T-helper 9 cell (primary cell): ENCODE data around the gene PLEKHG5.
A peak's percentile ranks its signal among the peaks of the same experiment; 100 is the strongest.
"Not testable (repeated sequence)": the region's sequence is repeated elsewhere in the genome, so short reads cannot be mapped to it uniquely, and the experiment has no call there.

ENCODE experiments used
- DNase-seq: peaks from one replicate; pipeline ENCODE4 v3.0.0-alpha.2; 2020

Gene PLEKHG5

GRCh38 chr1:6461538-6462411 is 29.7 kb downstream of the PLEKHG5 start:
- DNase-seq = no peak

DNA sequence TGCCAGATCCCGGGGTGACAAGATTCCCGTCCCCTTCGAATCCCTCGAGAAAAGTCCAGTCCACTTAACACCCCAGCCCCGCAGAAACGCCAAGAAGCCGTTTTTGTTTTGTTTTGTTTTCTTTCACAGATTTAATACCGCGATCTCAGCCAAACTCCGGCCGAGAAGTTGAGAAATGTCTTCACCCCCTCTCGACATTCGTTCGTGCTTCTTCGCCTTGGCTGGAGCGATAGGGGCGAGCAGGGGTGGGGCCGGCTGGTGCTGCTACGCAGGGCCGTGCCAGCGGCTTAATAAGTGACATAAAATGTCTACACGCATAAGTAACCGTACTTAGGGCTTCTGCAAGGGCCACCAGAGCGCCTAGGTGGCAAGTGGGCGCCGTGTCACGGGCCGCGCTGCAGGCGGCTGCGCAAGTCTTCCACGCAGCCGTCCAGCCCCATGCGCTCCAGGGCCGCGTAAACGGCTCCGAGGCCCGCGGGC is 30.4 kb downstream of the PLEKHG5 start:
- no peak for DNase-seq

- peak; percentile 96 for DNase-seq
These were observed 31.0 kb downstream of the PLEKHG5 start for GRCh38 chr1:6460301-6461050.

GRCh38 chr1:6459850-6460265 is 31.6 kb downstream of the PLEKHG5 start:
- peak; percentile 66 for DNase-seq

GRCh38 chr1:6456800-6457466 is 34.5 kb downstream of the PLEKHG5 start:
- DNase-seq = no peak

- DNase-seq = not testable (repeated sequence)
These were observed 35.5 kb downstream of the PLEKHG5 start for GRCh38 chr1:6455752-6456520.

- DNase-seq = peak; percentile 39
These were observed 36.4 kb downstream of the PLEKHG5 start for GRCh38 chr1:6454856-6455751.

DNA sequence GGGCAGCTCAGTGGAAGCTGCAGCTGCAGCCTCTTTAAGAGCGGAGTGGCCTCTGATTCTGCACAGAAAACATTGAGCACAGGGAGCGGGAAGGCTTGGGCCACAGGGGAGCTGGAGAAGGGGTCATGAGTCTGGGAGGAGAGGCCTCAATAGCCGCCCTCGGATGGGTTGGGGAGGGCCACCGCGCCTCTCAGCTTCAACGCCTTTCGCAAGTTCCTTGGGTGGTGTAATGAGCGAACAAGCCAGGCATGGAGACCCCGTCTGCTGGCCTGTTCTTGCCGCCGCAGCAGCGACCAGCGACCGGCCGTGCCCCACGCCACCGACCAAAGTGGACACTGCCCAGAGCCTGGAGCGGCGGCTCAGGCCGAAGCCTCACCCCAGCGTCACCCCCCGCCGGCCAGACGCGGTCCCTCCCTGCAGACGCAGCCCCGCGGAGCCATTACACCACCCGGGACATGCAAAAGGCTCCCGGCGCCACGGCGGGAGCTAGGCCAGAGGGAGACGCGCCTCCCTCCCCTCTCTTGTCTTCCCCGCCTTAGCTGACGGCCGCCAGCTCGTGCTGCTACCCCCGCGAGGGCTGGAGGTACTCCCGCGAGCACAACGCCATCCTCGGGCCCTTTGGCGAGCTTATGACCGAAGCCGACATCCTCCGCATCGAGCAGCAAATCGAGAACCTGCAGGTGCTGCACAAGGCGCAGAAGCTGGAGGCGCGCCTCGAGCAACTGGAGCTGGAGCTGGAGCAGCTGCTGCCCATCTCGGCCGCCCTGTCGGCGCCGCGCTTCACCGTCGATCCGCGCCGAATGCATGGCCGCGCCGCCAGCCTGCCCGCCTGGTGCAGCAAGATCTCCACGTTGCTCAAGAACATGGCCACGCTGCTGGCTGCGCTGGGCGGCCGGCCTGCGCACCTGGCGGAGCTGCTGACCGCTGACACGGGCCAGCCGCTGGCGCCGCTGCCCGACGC is 37.3 kb downstream of the PLEKHG5 start:
- DNase-seq = not testable (repeated sequence)

GRCh38 chr1:6450943-6451373 is 40.5 kb downstream of the PLEKHG5 start:
- no peak for DNase-seq

DNA sequence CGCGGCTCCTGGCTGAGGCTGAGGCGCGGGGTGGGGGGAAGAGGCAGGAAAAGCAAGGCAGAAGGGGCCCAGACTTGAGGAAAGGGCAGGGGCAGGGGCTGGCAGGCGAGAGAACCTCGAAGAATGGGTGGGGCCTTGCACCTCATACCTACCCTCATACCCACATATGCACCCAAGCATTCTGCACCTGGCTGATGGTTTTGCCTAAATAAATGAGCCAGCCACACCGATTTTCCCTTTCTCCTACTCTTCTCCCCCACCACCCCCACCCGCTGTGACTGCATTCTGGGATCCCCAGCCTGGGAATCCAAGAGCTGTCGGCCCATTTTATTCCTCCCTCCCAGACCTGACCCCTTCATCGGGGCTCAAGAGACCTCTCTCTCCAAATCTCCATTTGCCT is 41.0 kb downstream of the PLEKHG5 start:
- DNase-seq = not testable (repeated sequence)

GRCh38 chr1:6450005-6450450 is 41.4 kb downstream of the PLEKHG5 start:
- DNase-seq = no peak

DNA sequence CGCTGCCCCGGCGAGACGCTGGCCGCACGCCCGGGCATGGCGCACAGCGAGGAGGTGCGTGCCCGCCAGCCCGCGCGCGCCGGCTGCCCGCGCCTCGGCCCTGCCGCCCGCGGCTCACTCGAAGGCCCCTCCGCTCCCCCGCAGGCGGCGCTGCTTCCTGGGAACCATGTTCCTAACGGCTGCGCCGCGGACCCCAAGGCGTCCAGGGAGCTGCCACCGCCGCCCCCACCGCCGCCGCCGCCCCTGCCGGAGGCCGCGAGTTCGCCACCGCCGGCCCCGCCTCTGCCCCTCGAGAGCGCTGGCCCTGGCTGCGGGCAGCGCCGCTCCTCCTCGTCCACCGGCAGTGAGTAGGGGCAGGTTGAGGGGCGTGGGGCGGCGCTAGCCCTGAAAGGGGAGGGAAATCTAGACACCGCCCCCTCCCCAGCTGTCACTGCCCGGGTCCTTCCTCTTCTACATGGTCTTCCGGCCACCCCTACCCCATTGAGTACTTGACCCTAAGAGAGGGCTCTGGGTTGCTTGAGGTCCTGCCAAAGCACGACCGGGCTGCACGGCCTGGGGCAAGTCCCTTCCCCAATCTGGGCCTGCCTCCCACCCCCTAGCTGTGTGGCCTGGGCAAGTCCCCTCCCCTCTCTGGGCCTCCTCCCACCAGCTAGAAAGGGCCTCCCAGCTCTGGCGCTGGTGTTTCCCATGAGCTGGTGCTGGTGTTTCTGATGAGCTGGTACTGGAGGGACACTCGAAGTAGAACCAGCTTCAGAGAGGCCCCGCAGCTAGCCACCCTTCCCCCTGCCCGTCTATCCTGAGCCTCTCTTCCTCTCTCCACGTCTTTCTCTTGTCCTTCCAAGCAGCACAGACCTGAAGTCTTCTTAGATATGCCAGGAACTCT is 42.5 kb downstream of the PLEKHG5 start:
- peak; percentile 43 for DNase-seq

- peak; percentile 58 for DNase-seq
These were observed 43.4 kb downstream of the PLEKHG5 start for GRCh38 chr1:6447818-6448748.

DNA sequence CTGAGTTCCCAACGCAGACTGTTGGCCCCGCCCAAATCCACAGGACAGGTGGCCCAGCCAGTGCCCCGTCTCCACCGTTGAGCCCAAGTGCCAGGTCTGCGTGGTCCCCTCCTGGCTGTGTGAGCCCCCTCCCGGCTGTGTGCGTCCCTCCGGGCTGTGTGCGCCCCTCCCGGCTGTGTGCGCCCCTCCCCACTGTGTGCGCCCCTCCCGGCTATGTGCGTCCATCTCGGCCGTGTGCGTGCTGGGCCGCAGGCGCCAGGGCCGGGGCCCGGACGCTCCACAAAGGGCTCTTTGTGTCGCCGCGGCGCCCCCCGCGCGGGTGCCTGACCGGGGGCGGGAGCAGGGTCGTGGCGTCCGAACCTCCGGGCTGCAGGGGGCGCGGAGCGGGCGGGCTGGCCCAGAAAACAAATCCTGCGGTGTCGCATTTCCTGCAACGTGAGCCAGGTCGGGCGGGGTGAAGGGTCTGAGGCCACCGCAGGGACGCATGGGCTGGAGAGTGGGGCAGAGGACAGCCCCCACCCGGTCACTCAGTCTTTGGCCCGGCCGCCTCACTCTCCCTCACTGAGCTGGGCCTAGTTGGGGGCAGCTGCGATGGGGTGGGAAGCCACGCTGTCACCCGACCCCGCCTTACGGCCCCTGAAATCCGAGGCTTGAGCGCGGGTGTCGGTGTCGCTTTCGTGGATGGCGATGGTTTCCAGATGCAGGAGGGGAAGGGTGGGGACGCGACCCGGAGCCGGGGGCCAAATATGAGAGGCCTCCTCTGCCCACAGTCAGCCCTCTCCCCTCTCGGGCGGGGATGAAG is 44.2 kb downstream of the PLEKHG5 start:
- no peak for DNase-seq

DNA sequence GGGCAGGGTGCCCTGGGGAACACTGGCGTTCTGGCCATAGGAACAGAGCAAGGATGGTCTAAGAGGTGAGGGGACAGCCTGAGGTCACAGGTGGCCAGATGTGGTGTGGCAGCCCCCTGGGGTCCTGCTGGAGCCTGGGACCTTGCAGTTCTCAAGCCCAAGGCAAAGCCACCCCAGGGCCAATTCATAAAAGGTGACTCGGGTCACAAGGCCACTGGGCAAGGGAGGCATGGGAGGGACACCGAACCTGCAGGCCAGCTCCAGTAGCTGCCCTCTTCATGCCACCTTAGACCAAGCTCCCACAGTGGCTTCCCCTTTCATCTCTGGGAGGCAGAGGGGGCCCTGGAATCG is 44.8 kb downstream of the PLEKHG5 start:
- DNase-seq = no peak

DNA sequence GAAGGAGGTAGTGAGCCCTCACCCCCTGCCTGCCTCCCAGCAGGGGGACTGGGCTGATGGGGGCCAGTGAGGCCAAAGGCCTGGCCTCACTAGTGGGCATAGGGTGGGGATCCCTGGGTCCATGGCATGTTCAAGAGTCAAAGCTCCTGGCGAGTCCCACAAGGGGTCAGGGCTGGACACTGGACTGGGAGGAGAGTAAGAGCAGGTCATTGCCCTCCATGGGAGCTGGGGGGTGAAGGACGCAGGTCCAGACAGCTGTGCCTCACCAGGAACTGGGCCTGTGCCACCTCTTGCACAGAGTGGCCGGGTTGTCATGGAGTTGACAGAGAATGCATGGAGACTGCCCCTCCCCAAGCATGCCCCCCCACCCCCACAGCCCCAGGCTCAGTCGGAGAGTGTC is 45.5 kb downstream of the PLEKHG5 start:
- DNase-seq = not testable (repeated sequence)
